OCI-LY7 (cell line): ENCODE results near the gene ALDH1A2.

Source experiments
- CTCF ChIP-seq: fragments of 200-600 bp; sonication (generic); conservative IDR thresholded peaks from 2 replicates; pipeline ENCODE4 v1.5.1; 2014; ENCODE audit warnings: mild to moderate bottlenecking, antibody characterized with exemption, low read length, moderate library complexity, mixed read lengths
- EZH2phosphoT487 ChIP-seq: fragments of 200-600 bp; sonication (generic); IDR thresholded peaks from 2 replicates; pipeline ENCODE4 v1.6.1; 2018; ENCODE audit warnings: low read depth, borderline replicate concordance, mild to moderate bottlenecking, mixed run types, antibody characterized with exemption, low read length, moderate library complexity, mixed read lengths

DNA sequence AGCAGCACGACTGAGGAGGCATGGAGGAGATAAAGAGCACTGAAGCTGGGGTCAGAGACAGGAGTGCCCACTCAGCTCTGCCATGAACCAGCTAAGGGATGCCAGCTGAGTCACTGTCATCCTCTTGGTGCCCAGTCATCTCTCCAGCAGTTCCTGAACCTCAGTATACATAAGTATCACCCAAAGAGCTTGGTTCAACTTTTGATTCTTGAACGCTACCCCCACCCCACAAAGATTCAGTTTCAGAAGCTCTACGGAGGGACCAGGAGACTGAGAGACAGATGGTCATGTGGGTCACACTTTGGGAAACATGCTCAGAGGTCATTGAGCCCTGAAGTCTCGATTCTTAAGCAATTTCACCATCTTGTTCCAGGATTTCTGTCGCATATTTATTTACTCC lies 108.4 kb downstream of the ALDH1A2 start:
- TF ChIP-seq CTCF: no peak
- TF ChIP-seq EZH2phosphoT487: no peak
